CD4-positive, CD25-positive, alpha-beta regulatory T cell (primary cell): ENCODE measurements around the gene SCN4A. TPM values are rescaled to one million over a fixed set of nuclear protein-coding genes. Genes with fewer than 3 reads are reported as not detected.

Experiments
- ATAC-seq, 2 donors: fragments of 150-1000 bp; cut with Tn5 transposase; one replicate each; pipeline ENCODE4 v1.10.0; 2021; ENCODE audit warnings: low read depth in 2 of 2, moderate number of reproducible peaks in 2 of 2, moderate library complexity in 1 of 2
- DNase-seq, 3 donors: peaks; one replicate each; pipeline versions ENCODE4 v3.0.0 to v3.0.0-alpha.2; 2012 to 2022; ENCODE audit warnings: mixed read lengths in 1 of 3
- H3K27ac ChIP-seq: one replicate; pipeline ENCODE4 v1.7.0; 2013; ENCODE audit warnings: mild to moderate bottlenecking, low read length; ENCODE audit not compliant: insufficient read depth, poor library complexity, severe bottlenecking
- H3K27me3 ChIP-seq: one replicate; pipeline ENCODE4 v1.7.0; 2013; ENCODE audit warnings: low read length; ENCODE audit not compliant: control insufficient read depth, insufficient read depth
- H3K36me3 ChIP-seq: one replicate; pipeline ENCODE4 v1.7.0; 2013; ENCODE audit warnings: mild to moderate bottlenecking, low read length, moderate library complexity; ENCODE audit not compliant: control insufficient read depth, insufficient read depth
- H3K4me1 ChIP-seq: 2 replicates; pipeline ENCODE4 v1.7.0; 2013; ENCODE audit warnings: mild to moderate bottlenecking, low read length; ENCODE audit not compliant: insufficient read depth, control insufficient read depth, poor library complexity, severe bottlenecking
- H3K4me3 ChIP-seq: one replicate; pipeline ENCODE4 v1.7.0; 2013; ENCODE audit warnings: low read depth, mild to moderate bottlenecking, low read length, moderate library complexity
- H3K9me3 ChIP-seq, 2 experiments: 1 replicate in 1 of 2; 2 replicates in 1 of 2; pipeline ENCODE4 v1.7.0; 2013; ENCODE audit warnings: low read length in 2 of 2, mild to moderate bottlenecking in 1 of 2, moderate library complexity in 1 of 2; ENCODE audit not compliant: control insufficient read depth in 2 of 2
- H3K27ac Mint-ChIP-seq, 3 donors: one replicate each; pipeline ENCODE4 v1.8.0; 2020 to 2022; ENCODE audit warnings: mild to moderate bottlenecking in 3 of 3, mixed read lengths in 3 of 3, moderate library complexity in 2 of 3
- H3K27me3 Mint-ChIP-seq: one replicate; pipeline ENCODE4 v1.8.0; 2022; ENCODE audit warnings: mild to moderate bottlenecking, mixed read lengths
- H3K36me3 Mint-ChIP-seq: one replicate; pipeline ENCODE4 v1.8.0; 2020; ENCODE audit warnings: mixed read lengths
- H3K4me1 Mint-ChIP-seq, 4 donors: one replicate each; pipeline ENCODE4 v1.8.0; 2020 to 2022; ENCODE audit warnings: mixed read lengths in 4 of 4, mild to moderate bottlenecking in 1 of 4
- H3K4me3 Mint-ChIP-seq, 4 donors: one replicate each; pipeline ENCODE4 v1.8.0; 2020 to 2022; ENCODE audit warnings: mild to moderate bottlenecking in 4 of 4, mixed read lengths in 4 of 4, moderate library complexity in 3 of 4
- H3K9me3 Mint-ChIP-seq, 7 donors: one replicate each; pipeline ENCODE4 v1.8.0; 2020 to 2022; ENCODE audit warnings: mixed read lengths in 7 of 7, mild to moderate bottlenecking in 3 of 7, moderate library complexity in 2 of 7
- polyA plus RNA-seq, 4 donors: library from polyadenylated mRNA; unstranded; fragments of 300-500 nt; fragmentation: Illumina TruSeq; gene quantifications; one replicate each; pipeline ENCODE4 v1.2.3, GENCODE V29; 2021
- total RNA-seq: library from RNA; stranded (reverse); gene quantifications from one replicate; pipeline ENCODE4 v1.2.3, GENCODE V29; 2022

The SCN4A gene
- total and polyA plus RNA-seq, 5 donors from 2014 or later: not detected

- Mint-ChIP-seq H3K27me3 (peaks cover 21% of the 10 kb centered on the region), H3K9me3 (no peaks in the 10 kb centered on the region), H3K36me3 (no peaks in the 10 kb centered on the region), H3K27ac (peak overlapping the region in 1 of 3 donors; percentile 73), H3K4me1 (peaks cover 22 to 66% (median 32%) of the 10 kb centered on the region in 4 donors), H3K4me3 (peak overlapping the region in 3 of 4 donors; percentile 21 to 55 (median 46))
- no peaks in the 10 kb centered on the region for H3K36me3 ChIP-seq
- peak overlapping the region; percentile 26 for H3K4me3 ChIP-seq
- H3K27ac ChIP-seq: no peak overlapping the region
- H3K9me3 ChIP-seq: no peaks in the 10 kb centered on the region
- peaks cover 40% of the 10 kb centered on the region for H3K4me1 ChIP-seq
- no peaks in the 10 kb centered on the region for H3K27me3 ChIP-seq
- ATAC-seq: peak; percentile 30 to 46
- peak in 1 of 3 donors; percentile 79 for DNase-seq
Observed at GRCh38 chr17:63993368-63993985, 20.8 kb upstream of the SCN4A start.

GRCh38 chr17:63991611-63992010 is 18.9 kb upstream of the SCN4A start:
- H3K27ac Mint-ChIP-seq: peak overlapping the region in 2 of 3 donors; percentile 82 to 84
- no peaks in the 10 kb centered on the region for H3K9me3 Mint-ChIP-seq
- H3K27me3 Mint-ChIP-seq: peaks cover 15% of the 10 kb centered on the region
- peak overlapping the region in 2 of 4 donors; percentile 26 to 79 for H3K4me3 Mint-ChIP-seq
- Histone ChIP-seq H3K27ac (no peak overlapping the region), H3K36me3 (no peaks in the 10 kb centered on the region), H3K4me1 (peaks cover 26% of the 10 kb centered on the region), H3K27me3 (no peaks in the 10 kb centered on the region), H3K9me3 (no peaks in the 10 kb centered on the region), H3K4me3 (no peak overlapping the region)
- H3K36me3 Mint-ChIP-seq: no peaks in the 10 kb centered on the region
- no peak for DNase-seq
- peaks cover 17 to 60% (median 25%) of the 10 kb centered on the region in 4 donors for H3K4me1 Mint-ChIP-seq
- ATAC-seq: no peak

GRCh38 chr17:63989622-63990345 is 17.1 kb upstream of the SCN4A start:
- no peak overlapping the region for H3K27ac ChIP-seq
- H3K36me3 Mint-ChIP-seq: no peaks in the 10 kb centered on the region
- H3K4me1 Mint-ChIP-seq: peaks cover 18 to 68% (median 33%) of the 10 kb centered on the region in 4 donors
- H3K4me3 ChIP-seq: no peak overlapping the region
- H3K36me3 ChIP-seq: no peaks in the 10 kb centered on the region
- H3K27me3 ChIP-seq: no peaks in the 10 kb centered on the region
- no peak for ATAC-seq
- H3K4me3 Mint-ChIP-seq: peak overlapping the region in 2 of 4 donors; percentile 7 to 69
- peaks cover 15% of the 10 kb centered on the region for H3K27me3 Mint-ChIP-seq
- no peak for DNase-seq
- peaks cover 37% of the 10 kb centered on the region for H3K4me1 ChIP-seq
- H3K27ac Mint-ChIP-seq: peak overlapping the region; percentile 5 to 91 (median 54)
- no peaks in the 10 kb centered on the region for H3K9me3 ChIP-seq
- no peaks in the 10 kb centered on the region for H3K9me3 Mint-ChIP-seq

- peaks cover 34% of the 10 kb centered on the region for H3K4me1 ChIP-seq
- no peaks in the 10 kb centered on the region for H3K9me3 ChIP-seq
- Mint-ChIP-seq H3K36me3 (no peaks in the 10 kb centered on the region), H3K27me3 (peaks cover 15% of the 10 kb centered on the region), H3K9me3 (no peaks in the 10 kb centered on the region), H3K4me3 (no peak overlapping the region), H3K27ac (no peak overlapping the region), H3K4me1 (peaks cover 18 to 67% (median 31%) of the 10 kb centered on the region in 4 donors)
- DNase-seq: no peak
- H3K27me3 ChIP-seq: no peaks in the 10 kb centered on the region
- no peak for ATAC-seq
- no peak overlapping the region for H3K4me3 ChIP-seq
- no peak overlapping the region for H3K27ac ChIP-seq
- H3K36me3 ChIP-seq: no peaks in the 10 kb centered on the region
Observed at GRCh38 chr17:63988741-63989621, 16.3 kb upstream of the SCN4A start.

- Mint-ChIP-seq H3K36me3 (no peaks in the 10 kb centered on the region), H3K27me3 (peaks cover 15% of the 10 kb centered on the region), H3K4me3 (no peak overlapping the region), H3K9me3 (no peaks in the 10 kb centered on the region), H3K4me1 (peaks cover 14 to 60% (median 26%) of the 10 kb centered on the region in 4 donors), H3K27ac (no peak overlapping the region)
- Histone ChIP-seq H3K9me3 (no peaks in the 10 kb centered on the region), H3K4me1 (peaks cover 26% of the 10 kb centered on the region), H3K4me3 (no peak overlapping the region), H3K27ac (no peak overlapping the region), H3K27me3 (no peaks in the 10 kb centered on the region), H3K36me3 (no peaks in the 10 kb centered on the region)
- DNase-seq (no peak), ATAC-seq (no peak)
Observed at GRCh38 chr17:63988127-63988478, 15.4 kb upstream of the SCN4A start.

GRCh38 chr17:63987221-63988126 is 14.8 kb upstream of the SCN4A start:
- Histone ChIP-seq H3K9me3 (no peaks in the 10 kb centered on the region), H3K36me3 (no peaks in the 10 kb centered on the region), H3K27me3 (no peaks in the 10 kb centered on the region), H3K4me3 (no peak overlapping the region), H3K27ac (no peak overlapping the region), H3K4me1 (peaks cover 23% of the 10 kb centered on the region)
- Mint-ChIP-seq H3K36me3 (no peaks in the 10 kb centered on the region), H3K9me3 (peaks cover 0 to 5% (median 0%) of the 10 kb centered on the region in 7 donors), H3K4me1 (peaks cover 11 to 56% (median 23%) of the 10 kb centered on the region in 4 donors), H3K27me3 (peaks cover 15% of the 10 kb centered on the region), H3K4me3 (peak overlapping the region in 1 of 4 donors; percentile 38), H3K27ac (peak overlapping the region in 1 of 3 donors; percentile 59)
- DNase-seq: no peak
- ATAC-seq: no peak

GRCh38 chr17:63986821-63987220 is 14.1 kb upstream of the SCN4A start:
- H3K9me3 Mint-ChIP-seq: peaks cover 0 to 9% (median 3%) of the 10 kb centered on the region in 7 donors
- no peak for ATAC-seq
- peak in 1 of 3 donors; percentile 30 for DNase-seq
- peaks cover 4% of the 10 kb centered on the region for H3K36me3 Mint-ChIP-seq
- Histone ChIP-seq H3K36me3 (no peaks in the 10 kb centered on the region), H3K4me1 (peaks cover 23% of the 10 kb centered on the region), H3K9me3 (peaks cover 0 to 2% of the 10 kb centered on the region in 2 experiments), H3K27me3 (no peaks in the 10 kb centered on the region), H3K4me3 (no peak overlapping the region), H3K27ac (no peak overlapping the region)
- H3K27ac Mint-ChIP-seq: peak overlapping the region in 2 of 3 donors; percentile 7 to 26
- H3K4me3 Mint-ChIP-seq: no peak overlapping the region
- H3K27me3 Mint-ChIP-seq: peaks cover 15% of the 10 kb centered on the region
- H3K4me1 Mint-ChIP-seq: peaks cover 8 to 50% (median 18%) of the 10 kb centered on the region in 4 donors
